HG03064 (cell line): ENCODE data around the gene PYGO2.

ENCODE experiments used
- ATAC-seq: cut with Tn5 transposase; IDR thresholded peaks from one replicate; pipeline ENCODE4 v1.9.1; 2021; ENCODE audit warnings: low read depth; ENCODE audit not compliant: unreplicated experiment

PYGO2 gene

GRCh38 chr1:154945962-154946850 lies 15.4 kb downstream of the PYGO2 start:
- ATAC-seq: no peak

GRCh38 chr1:154945160-154945961 lies 16.2 kb downstream of the PYGO2 start:
- no peak for ATAC-seq

DNA sequence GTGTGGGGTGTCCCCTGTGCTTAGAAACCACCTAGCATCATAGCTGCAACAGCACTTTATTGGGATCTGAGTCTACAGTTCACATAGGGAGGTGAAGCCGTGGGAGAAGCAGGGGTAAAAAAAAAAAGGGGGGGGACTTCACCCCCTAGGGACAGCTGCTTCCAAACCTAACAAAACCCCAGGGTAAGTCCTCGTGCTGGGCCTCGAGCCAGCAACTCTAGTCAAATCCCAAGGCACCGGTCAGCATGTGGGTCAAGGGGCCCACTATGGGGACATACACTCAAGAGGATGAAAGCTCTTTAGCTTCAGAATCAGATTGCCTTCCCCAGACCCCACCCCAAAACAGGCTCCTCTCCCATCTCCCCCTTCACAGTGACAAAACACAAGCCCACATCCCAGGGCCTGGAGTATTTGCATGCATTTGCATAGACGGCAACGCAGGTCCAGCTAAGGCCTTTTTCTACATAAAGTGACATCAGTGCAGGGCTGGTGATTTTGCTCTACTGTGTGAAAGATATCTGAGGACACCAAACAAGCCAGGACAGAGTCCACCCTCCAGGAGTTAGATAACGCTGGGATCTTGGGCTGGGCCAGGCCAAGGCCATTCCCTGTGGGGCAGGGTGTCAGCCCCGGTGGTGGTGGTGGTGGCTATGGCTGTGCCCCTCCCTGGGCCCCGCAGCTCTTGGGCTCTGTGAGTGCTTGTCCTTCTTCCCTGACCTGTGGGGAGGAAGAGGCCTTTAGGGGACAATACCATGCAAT lies 17.0 kb downstream of the PYGO2 start:
- ATAC-seq: no peak

DNA sequence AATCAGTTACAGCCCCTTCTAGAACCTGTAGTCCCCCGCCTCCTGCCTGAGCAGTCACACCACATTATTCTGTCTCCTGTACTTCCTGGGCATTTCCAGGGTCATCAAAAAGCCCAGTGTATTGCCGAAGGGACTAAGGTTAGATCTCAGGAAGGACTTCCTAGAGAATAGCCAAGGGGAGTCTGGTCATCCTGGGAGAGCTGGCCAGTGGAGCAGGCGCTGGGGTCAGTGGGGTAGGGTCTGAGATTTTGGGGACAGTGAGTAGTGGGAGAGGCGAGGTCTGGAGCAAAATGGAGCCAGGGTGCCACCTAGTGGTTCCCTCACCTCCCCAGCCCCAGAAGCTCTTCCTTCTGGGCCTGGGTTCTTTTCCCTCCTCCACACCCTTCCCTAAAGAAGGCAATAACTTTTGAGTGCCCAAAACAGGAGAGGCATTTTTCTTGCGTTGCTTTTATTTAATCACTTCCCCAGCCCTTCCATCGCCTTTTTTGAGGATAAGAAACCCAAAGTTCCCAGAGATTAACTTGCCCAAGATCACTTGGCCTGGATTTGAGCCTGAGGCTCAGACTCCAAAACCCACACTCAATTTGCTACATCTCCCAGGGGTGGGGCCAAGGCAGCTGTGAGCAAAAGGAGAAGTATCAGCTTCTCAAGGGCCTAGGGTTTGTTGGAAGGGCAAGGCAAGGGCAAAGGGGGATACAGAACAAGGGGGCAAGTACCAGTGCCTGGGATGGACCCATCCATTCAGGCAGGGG lies 17.8 kb downstream of the PYGO2 start:
- no peak for ATAC-seq

- ATAC-seq: no peak
Observed at GRCh38 chr1:154941333-154942013, 20.1 kb downstream of the PYGO2 start.

DNA sequence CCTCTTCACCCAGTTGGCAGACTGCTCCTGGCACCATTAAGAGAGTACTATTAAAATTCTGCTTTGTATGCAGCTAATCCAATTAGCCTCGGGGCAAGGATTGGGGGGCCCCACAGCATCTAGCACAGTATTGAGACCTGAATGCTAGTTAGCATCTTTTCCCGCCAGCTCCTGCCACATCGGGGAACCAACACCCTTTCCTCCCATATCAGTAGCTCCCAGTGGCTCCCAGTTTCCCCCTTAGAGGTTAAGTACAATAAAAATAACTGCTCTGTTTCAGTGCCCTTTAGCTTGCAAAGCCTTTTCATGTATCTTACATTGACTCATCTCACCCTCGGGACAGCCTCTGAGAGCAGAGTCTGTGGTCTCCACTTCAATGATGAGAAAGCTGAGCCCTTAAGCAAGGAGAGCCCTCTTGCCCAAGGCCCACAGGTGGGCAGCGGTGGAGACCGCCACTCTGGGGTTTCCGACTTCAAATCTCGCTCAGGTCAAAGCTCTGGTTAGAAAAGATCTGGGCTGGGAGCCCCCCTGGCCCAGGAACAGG lies 20.9 kb downstream of the PYGO2 start:
- no peak for ATAC-seq

- no peak for ATAC-seq
Observed at GRCh38 chr1:154940213-154940560, 21.4 kb downstream of the PYGO2 start.

DNA sequence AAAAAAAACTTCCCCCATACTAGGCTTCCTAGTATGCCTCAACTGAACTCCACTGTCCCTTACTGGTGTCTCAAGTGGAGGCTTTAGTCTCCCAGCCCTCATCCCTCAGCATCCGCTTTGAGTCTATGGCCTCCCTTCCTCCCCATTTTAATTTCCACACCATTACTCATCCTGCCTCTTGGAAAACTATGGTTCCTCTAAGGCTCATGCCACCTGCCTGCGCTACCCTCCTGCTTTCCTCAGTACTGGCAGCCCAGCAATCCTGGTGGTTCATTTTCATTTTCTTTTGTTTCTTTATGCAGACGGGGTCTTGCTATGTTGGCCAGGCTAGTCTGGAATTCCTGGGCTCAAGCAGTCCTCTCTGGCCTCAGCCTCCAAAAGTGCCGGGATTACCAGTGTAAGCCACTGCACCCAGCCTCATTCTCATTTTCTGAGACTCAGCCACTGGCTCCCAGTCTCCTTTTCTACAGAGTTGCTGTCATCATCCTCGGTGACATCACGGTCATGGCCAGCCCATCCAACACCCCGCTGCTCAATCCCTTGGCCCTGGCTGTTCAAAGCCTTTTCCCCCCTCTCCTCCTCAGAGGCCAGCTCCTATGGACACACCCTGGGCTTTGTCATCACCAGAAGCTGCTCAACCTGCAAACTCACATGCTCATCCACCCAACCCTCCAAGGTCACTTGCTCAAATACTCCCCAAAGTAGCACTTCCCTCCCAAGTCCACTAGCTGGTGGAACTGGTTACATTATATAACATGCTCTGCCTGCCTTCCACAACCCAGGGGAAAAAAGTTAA lies 22.8 kb downstream of the PYGO2 start:
- no peak for ATAC-seq

DNA sequence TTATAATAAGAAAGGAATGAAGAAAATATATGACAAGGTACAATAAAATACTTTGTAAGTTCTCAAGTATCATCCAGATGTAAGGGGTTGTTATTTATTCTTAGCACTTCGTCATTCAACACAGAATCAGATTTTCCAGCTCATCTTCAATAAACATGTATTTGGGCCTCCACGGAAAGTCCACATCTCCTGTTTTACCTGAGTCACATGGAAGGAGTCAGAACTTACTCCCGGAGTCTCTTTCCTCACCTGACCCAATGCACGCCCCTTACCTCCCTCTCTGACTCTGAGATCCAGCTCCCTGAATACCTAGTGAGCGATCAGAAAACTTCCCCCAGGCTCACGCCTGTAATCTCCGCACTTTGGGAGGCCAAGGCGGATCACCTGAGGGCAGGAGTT lies 23.6 kb downstream of the PYGO2 start:
- no peak for ATAC-seq

GRCh38 chr1:154937085-154937987 lies 24.2 kb downstream of the PYGO2 start:
- peak; percentile 51 for ATAC-seq

- ATAC-seq: peak; percentile 51
Observed at GRCh38 chr1:154936555-154937084, 25.0 kb downstream of the PYGO2 start, which contains the start of gene PMVK. Gene PMVK, minus strand, starts transcription at chr1:154936719. Its CDS starts 34 bp downstream, at chr1:154936685.

- ATAC-seq: no peak
Observed at GRCh38 chr1:154935749-154936554, 25.6 kb downstream of the PYGO2 start.

- no peak for ATAC-seq
Observed at GRCh38 chr1:154934358-154934948, 27.1 kb downstream of the PYGO2 start.

GRCh38 chr1:154931940-154932487 lies 29.6 kb downstream of the PYGO2 start:
- no peak for ATAC-seq

DNA sequence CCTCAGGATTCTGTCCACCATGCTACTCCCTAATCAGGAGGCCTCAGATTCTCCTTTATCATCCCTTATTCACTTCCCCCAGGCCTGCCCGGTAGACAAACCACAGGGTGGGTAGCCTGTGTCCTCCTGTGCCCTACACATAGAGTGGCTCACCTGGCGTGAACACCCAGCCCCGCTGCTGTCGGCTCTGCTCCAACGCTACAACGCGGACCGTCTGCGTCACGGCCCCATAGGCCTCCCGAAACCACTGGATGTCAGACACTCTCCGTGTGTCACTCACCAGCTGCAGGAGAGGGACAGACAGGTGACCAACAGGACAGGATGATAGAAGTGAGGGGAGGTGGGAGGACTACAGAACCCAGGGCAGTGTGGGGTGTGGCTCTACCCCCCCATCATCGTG lies 35.4 kb downstream of the PYGO2 start:
- no peak for ATAC-seq
